WERI-Rb-1 (cell line): ENCODE measurements around the gene CABLES2.

Experiments used
- DNase-seq: peaks from one replicate; pipeline ENCODE4 v3.0.0-alpha.2; 2020
- H3K27ac ChIP-seq: fragments of 250-450 bp; sonication (Bioruptor Pico); 2 replicates; pipeline ENCODE4 v1.5.1; 2020; ENCODE audit warnings: mild to moderate bottlenecking, moderate library complexity
- H3K27me3 ChIP-seq: fragments of 250-450 bp; sonication (Bioruptor Pico); 2 replicates; pipeline ENCODE4 v1.5.1; 2021; ENCODE audit warnings: mild to moderate bottlenecking, low read depth, moderate library complexity; ENCODE audit not compliant: insufficient read depth, severe bottlenecking
- H3K36me3 ChIP-seq: fragments of 250-450 bp; sonication (Bioruptor Pico); 2 replicates; pipeline ENCODE4 v1.5.1; 2020; ENCODE audit warnings: mild to moderate bottlenecking, moderate library complexity
- H3K4me3 ChIP-seq: 2 replicates; pipeline ENCODE4 v1.5.1; 2011; ENCODE audit warnings: low read depth, mild to moderate bottlenecking, control low read depth, low read length
- H3K9me3 ChIP-seq: fragments of 250-450 bp; sonication (Bioruptor Pico); 2 replicates; pipeline ENCODE4 v1.5.1; 2021; ENCODE audit warnings: mild to moderate bottlenecking, moderate library complexity; ENCODE audit not compliant: severe bottlenecking
- CTCF ChIP-seq: IDR thresholded peaks from 2 replicates; pipeline ENCODE4 v1.5.1; 2011; ENCODE audit warnings: low read depth, mild to moderate bottlenecking, control low read depth, inconsistent platforms, low read length

Gene CABLES2

GRCh38 chr20:62405108-62405980 lies 1.7 kb downstream of the CABLES2 start:
- peaks cover 25% of the 10 kb centered on the region for H3K36me3 ChIP-seq
- DNase-seq: peak; percentile 60
- no peaks in the 10 kb centered on the region for H3K27me3 ChIP-seq
- H3K4me3 ChIP-seq: no peak overlapping the region
- H3K27ac ChIP-seq: no peak overlapping the region
- TF ChIP-seq CTCF: peak; percentile 82
- H3K9me3 ChIP-seq: no peaks in the 10 kb centered on the region

GRCh38 chr20:62404761-62405107 lies 2.4 kb downstream of the CABLES2 start:
- no peak for DNase-seq
- no peaks in the 10 kb centered on the region for H3K9me3 ChIP-seq
- no peaks in the 10 kb centered on the region for H3K27me3 ChIP-seq
- no peak for TF ChIP-seq CTCF
- no peak overlapping the region for H3K4me3 ChIP-seq
- no peak overlapping the region for H3K27ac ChIP-seq
- H3K36me3 ChIP-seq: peaks cover 26% of the 10 kb centered on the region

- Histone ChIP-seq H3K36me3 (peaks cover 28% of the 10 kb centered on the region), H3K27me3 (no peaks in the 10 kb centered on the region), H3K27ac (no peak overlapping the region), H3K4me3 (no peak overlapping the region), H3K9me3 (no peaks in the 10 kb centered on the region)
- TF ChIP-seq CTCF: no peak
- DNase-seq: no peak
These were observed 2.9 kb downstream of the CABLES2 start for GRCh38 chr20:62404112-62404665.

GRCh38 chr20:62403331-62403730 lies 3.8 kb downstream of the CABLES2 start:
- no peak overlapping the region for H3K4me3 ChIP-seq
- no peaks in the 10 kb centered on the region for H3K27me3 ChIP-seq
- no peak for DNase-seq
- no peak overlapping the region for H3K27ac ChIP-seq
- no peak for TF ChIP-seq CTCF
- no peaks in the 10 kb centered on the region for H3K9me3 ChIP-seq
- H3K36me3 ChIP-seq: peaks cover 28% of the 10 kb centered on the region

- no peak for DNase-seq
- Histone ChIP-seq H3K36me3 (peaks cover 28% of the 10 kb centered on the region), H3K27ac (no peak overlapping the region), H3K27me3 (no peaks in the 10 kb centered on the region), H3K4me3 (no peak overlapping the region), H3K9me3 (no peaks in the 10 kb centered on the region)
- TF ChIP-seq CTCF: no peak
These were observed 4.5 kb downstream of the CABLES2 start for GRCh38 chr20:62402456-62403150.
